GM21529 (cell line): Measurements from ENCODE around the gene POU2F3.

Experiments
- ATAC-seq: cut with Tn5 transposase; IDR thresholded peaks from one replicate; pipeline ENCODE4 v1.9.1; 2021; ENCODE audit not compliant: unreplicated experiment

The POU2F3 gene

GRCh38 chr11:120226242-120226641, 13.7 kb upstream of the POU2F3 start:
- no peak for ATAC-seq

DNA sequence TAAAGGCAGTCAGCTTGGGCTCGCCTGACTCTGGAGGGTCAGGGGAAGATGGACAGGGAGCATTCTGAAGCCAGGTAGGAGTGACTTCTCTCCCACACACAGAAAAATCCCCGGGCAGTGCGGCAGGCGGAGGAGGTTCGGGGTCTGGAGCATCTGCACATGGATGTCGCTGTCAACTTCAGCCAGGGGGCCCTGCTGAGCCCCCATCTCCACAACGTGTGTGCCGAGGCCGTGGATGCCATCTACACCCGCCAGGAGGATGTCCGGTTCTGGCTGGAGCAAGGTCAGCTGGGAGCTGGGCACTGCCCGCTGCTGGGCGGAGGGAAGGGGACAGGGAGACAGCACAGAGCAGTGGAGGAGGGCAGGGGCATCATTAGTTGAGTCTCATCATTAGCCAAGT, 13.2 kb upstream of the POU2F3 start:
- no peak for ATAC-seq

DNA sequence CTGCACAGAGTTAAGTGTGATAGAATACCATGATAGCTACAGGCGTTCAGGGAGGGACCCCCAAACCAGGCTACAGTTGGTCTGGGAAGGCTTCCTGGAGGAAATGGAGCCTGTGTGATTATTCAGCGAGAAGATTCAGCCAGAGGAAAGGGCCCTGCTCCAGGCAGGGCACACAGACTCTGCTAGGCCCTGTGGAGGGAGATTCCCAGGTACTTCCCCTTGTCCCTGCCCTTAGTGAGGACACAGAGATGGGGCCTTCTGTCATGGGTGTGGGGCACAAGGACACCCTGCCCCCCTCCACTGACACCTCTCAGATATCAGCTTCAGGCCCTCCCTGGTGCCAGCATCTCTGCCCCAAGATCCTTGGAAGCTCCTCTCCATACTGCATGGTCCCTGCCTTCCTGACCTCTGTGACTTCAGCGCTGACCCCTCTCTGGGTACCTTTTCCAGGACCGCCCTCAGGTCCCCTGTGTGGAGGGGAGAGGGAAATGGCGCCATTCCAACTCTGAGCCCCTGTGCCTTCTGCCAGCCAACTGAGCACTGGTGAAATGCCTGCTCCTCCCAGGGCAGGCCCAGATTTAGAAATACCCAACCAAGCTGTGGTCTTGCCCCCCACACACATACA, 12.6 kb upstream of the POU2F3 start:
- ATAC-seq: no peak

- ATAC-seq: no peak
These were observed 11.1 kb upstream of the POU2F3 start for GRCh38 chr11:120228794-120229384.

GRCh38 chr11:120229451-120230424, 10.2 kb upstream of the POU2F3 start:
- ATAC-seq: no peak

- ATAC-seq: no peak
These were observed 9.4 kb upstream of the POU2F3 start for GRCh38 chr11:120230433-120231071.

- no peak for ATAC-seq
These were observed 8.0 kb upstream of the POU2F3 start for GRCh38 chr11:120231963-120232362.

- ATAC-seq: no peak
These were observed 6.6 kb upstream of the POU2F3 start for GRCh38 chr11:120233207-120233803.

DNA sequence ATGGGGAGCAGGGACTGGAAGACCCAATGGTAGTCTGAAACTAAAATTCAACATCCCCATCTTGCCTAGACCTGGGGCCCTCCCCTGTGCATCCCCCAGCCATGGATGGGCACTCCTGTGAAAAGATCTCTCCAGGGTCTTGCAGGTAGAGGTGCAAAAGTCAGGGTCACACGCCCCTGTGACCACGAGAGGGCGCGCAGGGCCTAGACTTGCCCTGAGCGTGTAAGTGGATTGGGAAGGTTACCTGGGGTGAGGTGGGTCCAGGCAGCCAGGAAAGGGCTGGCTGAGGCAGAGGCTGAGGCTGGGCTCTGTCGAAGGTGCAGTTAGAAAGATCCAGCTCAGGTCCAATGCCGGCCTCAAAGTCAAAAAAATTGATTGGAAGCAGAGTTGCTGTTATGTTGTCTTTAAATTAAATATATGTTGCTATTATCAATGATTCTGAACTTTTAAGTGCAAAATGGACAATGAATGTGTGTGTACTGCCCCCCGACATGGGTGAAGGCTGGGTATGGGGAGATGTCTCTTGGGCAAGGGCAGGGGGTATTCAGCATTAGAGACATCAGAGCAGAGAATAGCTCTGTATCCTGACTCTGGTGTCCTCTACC, 4.8 kb upstream of the POU2F3 start:
- ATAC-seq: peak; percentile 55

GRCh38 chr11:120236169-120237107, 3.5 kb upstream of the POU2F3 start:
- no peak for ATAC-seq

DNA sequence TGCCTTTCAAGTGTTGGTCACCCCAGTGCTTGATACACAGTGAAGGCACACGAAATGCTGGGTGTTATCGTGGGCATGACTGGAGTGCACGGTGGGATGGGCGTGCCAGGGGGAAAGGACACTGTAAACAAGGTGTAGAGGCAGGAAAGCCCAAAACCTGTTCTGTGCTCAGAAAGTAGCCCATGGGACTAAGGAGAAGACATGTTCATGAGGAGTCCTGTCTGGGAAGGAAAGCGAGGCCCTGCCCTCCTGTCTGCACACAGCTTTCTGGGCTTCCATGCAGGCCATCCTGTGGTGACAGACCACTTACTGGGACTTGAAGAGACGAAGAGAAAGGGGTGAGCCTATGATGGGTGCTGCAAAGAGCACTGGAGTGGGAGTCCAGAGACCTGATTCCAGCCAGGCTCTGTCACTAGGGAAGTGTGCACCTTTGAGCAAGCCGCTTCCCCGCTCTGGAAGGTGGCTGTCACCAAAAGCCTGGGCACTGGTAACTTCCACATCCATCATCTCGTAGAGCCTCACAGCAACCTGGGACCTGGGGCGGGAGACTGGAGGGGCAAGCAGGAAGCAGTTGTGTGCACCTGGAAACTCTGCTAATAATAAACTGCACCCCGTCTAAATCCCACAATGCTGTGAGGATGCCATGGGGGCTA, 846 bp upstream of the POU2F3 start:
- no peak for ATAC-seq

DNA sequence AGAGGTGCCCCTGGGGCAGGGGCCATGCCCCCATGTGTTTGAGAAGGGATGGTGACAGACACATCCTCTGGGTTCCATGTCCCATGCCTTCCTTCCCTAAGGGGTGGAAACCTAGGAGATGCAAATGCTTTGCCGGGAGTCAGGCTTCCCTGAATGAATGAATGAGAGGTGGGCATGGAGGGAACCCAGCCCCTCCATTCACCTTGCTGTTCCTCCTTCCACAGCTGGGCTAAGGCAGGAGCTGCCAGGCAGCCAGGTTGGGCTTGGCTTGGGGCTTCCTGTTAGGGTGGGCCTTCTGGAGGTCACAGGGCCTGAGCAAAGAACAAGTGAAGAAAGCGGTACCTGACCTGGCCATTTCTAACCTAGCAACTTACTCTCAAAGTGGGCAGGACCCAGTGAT, 926 bp downstream of the POU2F3 start:
- ATAC-seq: no peak

DNA sequence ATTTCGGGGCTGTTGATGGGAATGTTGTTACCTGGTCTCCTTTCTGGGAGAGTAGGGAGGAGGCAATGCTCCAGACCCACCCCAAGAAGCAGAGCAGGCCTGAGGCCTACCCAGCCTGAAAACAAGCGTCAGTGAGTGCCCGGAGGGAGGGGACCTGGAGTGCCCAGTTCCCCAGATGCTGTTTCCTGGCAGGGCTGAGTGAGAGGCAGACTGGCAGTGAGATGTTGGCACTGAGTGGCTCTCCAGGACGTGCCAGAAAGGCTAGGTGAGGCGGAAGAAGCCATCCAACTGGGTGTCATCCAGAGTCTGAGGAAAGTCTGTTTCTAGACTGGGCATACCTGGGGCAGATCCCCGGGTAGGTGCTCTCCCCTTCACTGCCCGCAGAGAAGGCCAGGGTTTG, 1.3 kb downstream of the POU2F3 start:
- no peak for ATAC-seq

GRCh38 chr11:120243221-120243620, 3.3 kb downstream of the POU2F3 start:
- no peak for ATAC-seq

GRCh38 chr11:120244476-120245365, 4.8 kb downstream of the POU2F3 start:
- ATAC-seq: no peak

GRCh38 chr11:120245434-120245833, 5.5 kb downstream of the POU2F3 start:
- ATAC-seq: no peak

- peak; percentile 77 for ATAC-seq
These were observed 8.8 kb downstream of the POU2F3 start for GRCh38 chr11:120248551-120249278.
